Immature natural killer cell (primary cell): ENCODE measurements around the gene POLD4. TPM values are rescaled to one million over a fixed set of nuclear protein-coding genes. Genes with fewer than 3 reads are reported as not detected.

Experiments
- polyA plus RNA-seq, 3 donors: library from polyadenylated mRNA; unstranded; fragments of 300-500 nt; fragmentation: Illumina TruSeq; gene quantifications; one replicate each; pipeline ENCODE4 v1.2.3, GENCODE V29; 2021

The POLD4 gene
- polyA plus RNA-seq, 3 donors from 2014 or later: 86.1 to 131 (median 118) TPM

Other genes starting within 250 kb of the POLD4 start
- gene KDM2A, start 234.3 kb downstream of the POLD4 start, polyA plus RNA-seq: 10 to 100 TPM in 1 of 3 donors, 1 to 10 TPM in 2; 3.8 to 16.6 (median 6.8) TPM
- gene GRK2, start 87.1 kb downstream of the POLD4 start, polyA plus RNA-seq: 10 to 100 TPM; 15.2 to 25.9 (median 22.9) TPM
- gene ANKRD13D, start 64.2 kb downstream of the POLD4 start, polyA plus RNA-seq: 10 to 100 TPM; 12.4 to 26.7 (median 14.2) TPM
- 1 to 10 TPM; 1.1 to 4.8 (median 2.3) TPM for gene SSH3, start 50.0 kb downstream of the POLD4 start, polyA plus RNA-seq
- gene CLCF1, start 20.1 kb upstream of the POLD4 start, polyA plus RNA-seq: 1 to 10 TPM in 1 of 3 donors, under 1 TPM in 1, not detected in 1; 0.34 to 2.2 TPM
- 10 to 100 TPM; 10.2 to 12.8 (median 11.6) TPM for gene RAD9A, start 38.4 kb upstream of the POLD4 start, polyA plus RNA-seq
- 1,000 to 10,000 TPM in 1 of 3 donors, 100 to 1,000 TPM in 2; 830 to 1,276 (median 950) TPM for gene PPP1CA, start 48.3 kb upstream of the POLD4 start, polyA plus RNA-seq
- 100 to 1,000 TPM; 396 to 531 (median 451) TPM for gene TBC1D10C, start 50.5 kb upstream of the POLD4 start, polyA plus RNA-seq
- gene CARNS1, start 62.1 kb upstream of the POLD4 start, polyA plus RNA-seq: 1 to 10 TPM; 1.9 to 3.4 (median 2.7) TPM
- 10 to 100 TPM; 71.5 to 96.5 (median 74.9) TPM for gene RPS6KB2, start 74.9 kb upstream of the POLD4 start, polyA plus RNA-seq
- 1,000 to 10,000 TPM; 1,315 to 1,354 (median 1,351) TPM for gene PTPRCAP, start 84.1 kb upstream of the POLD4 start, polyA plus RNA-seq
- 10 to 100 TPM in 1 of 3 donors, 1 to 10 TPM in 2; 7.1 to 10.3 (median 9.2) TPM for gene CORO1B, start 89.9 kb upstream of the POLD4 start, polyA plus RNA-seq
- 1 to 10 TPM in 1 of 3 donors, under 1 TPM in 1, not detected in 1; 0.23 to 2.5 TPM for gene GPR152, start 99.2 kb upstream of the POLD4 start, polyA plus RNA-seq
- 1 to 10 TPM in 1 of 3 donors, not detected in 2; 1.6 TPM for gene CABP4, start 101.8 kb upstream of the POLD4 start, polyA plus RNA-seq
- 100 to 1,000 TPM; 154 to 255 (median 189) TPM for gene TMEM134, start 115.7 kb upstream of the POLD4 start, polyA plus RNA-seq
- gene AIP, start 129.5 kb upstream of the POLD4 start, polyA plus RNA-seq: 100 to 1,000 TPM; 130 to 163 (median 157) TPM
- 10 to 100 TPM in 2 of 3 donors, 1 to 10 TPM in 1; 3.6 to 29.2 (median 10.2) TPM for gene PITPNM1, start 151.8 kb upstream of the POLD4 start, polyA plus RNA-seq
- 100 to 1,000 TPM; 190 to 301 (median 226) TPM for gene CDK2AP2, start 154.6 kb upstream of the POLD4 start, polyA plus RNA-seq
- not detected for gene CABP2, start 169.9 kb upstream of the POLD4 start, polyA plus RNA-seq
- 1,000 to 10,000 TPM in 1 of 3 donors, 100 to 1,000 TPM in 2; 898 to 1,247 (median 930) TPM for gene GSTP1, start 230.3 kb upstream of the POLD4 start, polyA plus RNA-seq